Activated B cell treated with CpG ODN at 0.5 μM for 24 hours (primary cell): Measurements from ENCODE around the gene RIMBP2. TPM values are rescaled to one million over a fixed set of nuclear protein-coding genes. Genes with fewer than 3 reads are reported as not detected.

Experiments used
- ATAC-seq: fragments of 200-7000 bp; cut with Tn5 transposase; one replicate; pipeline ENCODE4 v1.10.0; 2021; ENCODE audit warnings: low read depth, mild to moderate bottlenecking, moderate library complexity
- CTCF ChIA-PET: fragments of 350-600 bp; sonication (Branson Sonifier 250); formaldehyde crosslinking; loops from one replicate; lab custom pipeline; 2021; ENCODE audit warnings: antibody characterized with exemption; lab: Charles Lee
- POLR2A ChIA-PET: fragments of 350-600 bp; sonication (Branson Sonifier 250); formaldehyde crosslinking; loops from one replicate; lab custom pipeline; 2021; ENCODE audit warnings: antibody characterized with exemption; lab: Charles Lee
- DNase-seq: peaks from one replicate; pipeline ENCODE4 v3.0.0; 2022
- H3K27ac Mint-ChIP-seq: one replicate; pipeline ENCODE4 v1.8.0; 2020; ENCODE audit warnings: mixed read lengths
- H3K27me3 Mint-ChIP-seq: one replicate; pipeline ENCODE4 v1.8.0; 2021; ENCODE audit warnings: mixed read lengths
- H3K36me3 Mint-ChIP-seq: one replicate; pipeline ENCODE4 v1.8.0; 2021; ENCODE audit warnings: low read depth, mixed read lengths
- H3K4me1 Mint-ChIP-seq: one replicate; pipeline ENCODE4 v1.8.0; 2021; ENCODE audit warnings: mixed read lengths
- H3K4me3 Mint-ChIP-seq: one replicate; pipeline ENCODE4 v1.8.0; 2020; ENCODE audit warnings: mild to moderate bottlenecking, mixed read lengths
- H3K9me3 Mint-ChIP-seq: one replicate; pipeline ENCODE4 v1.8.0; 2020; ENCODE audit warnings: mixed read lengths
- CTCF ChIP-seq: fragments of 200-600 bp; IDR thresholded peaks from one replicate; pipeline ENCODE4 v1.8.0; 2022; ENCODE audit warnings: antibody characterized with exemption, mild to moderate bottlenecking
- intact Hi-C: fragments of 100-400 bp; cut with micrococcal nuclease; formaldehyde crosslinking; loops from one replicate; pipeline ENCODE4 v1.15.1; 2024
- total RNA-seq: library from RNA; stranded (reverse); gene quantifications from 2 replicates; pipeline ENCODE4 v1.2.3, GENCODE V29; 2022

The RIMBP2 gene
- total RNA-seq, 1 donor from 2014 or later = not detected

DNA sequence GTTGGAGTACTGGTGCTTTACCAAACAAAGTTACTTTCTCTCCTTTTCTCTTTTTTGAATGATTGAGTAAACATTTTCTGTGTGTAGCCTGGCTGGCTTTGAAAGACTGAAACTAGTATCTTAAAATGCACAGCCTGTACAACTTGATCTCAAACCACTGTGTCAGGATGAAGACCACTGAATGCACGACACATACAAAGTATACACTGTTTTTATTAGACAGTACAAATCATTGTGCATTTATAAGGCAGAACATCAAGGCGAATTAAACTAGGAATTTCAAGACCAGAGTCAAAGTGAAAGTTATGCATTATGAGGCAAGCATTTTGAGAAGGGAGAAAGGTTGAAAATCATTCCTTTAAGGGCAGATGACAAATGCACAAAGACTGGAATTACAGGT lies 319.4 kb downstream of the RIMBP2 start:
- no peaks in the 10 kb centered on the region for H3K36me3 Mint-ChIP-seq
- POLR2A ChIA-PET = no interaction called here
- H3K27me3 Mint-ChIP-seq = no peaks in the 10 kb centered on the region
- peaks cover 2% of the 10 kb centered on the region for H3K9me3 Mint-ChIP-seq
- TF ChIP-seq CTCF = no peak
- H3K4me3 Mint-ChIP-seq = no peak overlapping the region
- intact Hi-C loops = no loop called here
- H3K27ac Mint-ChIP-seq = no peak overlapping the region
- no peaks in the 10 kb centered on the region for H3K4me1 Mint-ChIP-seq
- ATAC-seq (no peak), DNase-seq (no peak)
- CTCF ChIA-PET = no interaction called here

DNA sequence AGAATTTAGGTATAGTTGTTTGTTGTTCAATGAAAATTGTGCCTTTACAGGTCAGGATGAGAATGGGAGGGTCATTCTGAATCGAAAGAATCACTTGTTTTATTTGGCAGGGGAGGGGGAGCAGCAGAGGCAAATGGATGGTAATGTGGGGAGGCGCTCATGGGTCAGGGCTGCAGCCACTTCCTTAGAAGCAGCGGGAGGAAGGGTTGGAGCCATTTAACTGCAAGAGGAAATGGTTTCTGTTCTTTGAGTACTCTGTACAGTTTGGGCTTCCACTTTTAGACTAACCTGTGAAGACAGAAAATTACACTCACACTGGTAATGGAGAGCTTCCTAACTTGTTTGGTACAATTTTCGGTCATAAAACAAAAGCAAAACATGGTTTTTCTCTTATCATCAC lies 321.2 kb downstream of the RIMBP2 start:
- no peaks in the 10 kb centered on the region for H3K36me3 Mint-ChIP-seq
- H3K4me3 Mint-ChIP-seq = no peak overlapping the region

DNA sequence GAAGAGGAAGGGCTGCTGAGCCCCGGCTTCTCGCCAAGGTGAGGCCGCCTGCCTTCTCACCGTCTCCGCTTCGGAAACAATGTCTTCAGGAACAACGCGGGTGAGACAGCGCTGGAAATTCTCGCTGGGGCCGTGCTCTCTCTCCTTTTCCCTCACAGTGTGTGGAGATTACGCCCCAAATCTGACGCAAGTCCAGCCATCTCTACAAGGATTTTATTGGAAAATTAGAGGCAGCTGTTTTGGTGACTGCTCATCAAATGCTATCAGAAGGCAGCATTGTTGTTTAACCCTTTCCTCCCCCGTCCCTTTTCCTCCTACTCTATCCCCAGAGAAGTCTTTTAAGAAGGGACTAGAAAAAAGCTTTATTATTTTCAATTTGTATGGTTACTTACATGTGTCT lies 324.9 kb downstream of the RIMBP2 start:
- Mint-ChIP-seq H3K4me3 (no peak overlapping the region), H3K4me1 (no peaks in the 10 kb centered on the region), H3K27me3 (no peaks in the 10 kb centered on the region), H3K36me3 (no peaks in the 10 kb centered on the region), H3K27ac (no peak overlapping the region), H3K9me3 (peaks cover 8% of the 10 kb centered on the region)
- ChIA-PET POLR2A (no interaction called here), CTCF (no interaction called here)
- no peak for TF ChIP-seq CTCF
- ATAC-seq (no peak), DNase-seq (no peak)
- intact Hi-C loops = no loop called here

More for the DNA sequence above, 321.2 kb downstream of the RIMBP2 start:
- Mint-ChIP-seq H3K27me3 (no peaks in the 10 kb centered on the region), H3K9me3 (peaks cover 3% of the 10 kb centered on the region), H3K4me1 (no peaks in the 10 kb centered on the region), H3K27ac (no peak overlapping the region)
- ATAC-seq = no peak
- no peak for TF ChIP-seq CTCF
- ChIA-PET POLR2A (no interaction called here), CTCF (no interaction called here)
- intact Hi-C loops = no loop called here
- no peak for DNase-seq

GRCh38 chr12:130385193-130385592 lies 330.9 kb downstream of the RIMBP2 start:
- POLR2A ChIA-PET = no interaction called here
- H3K4me3 Mint-ChIP-seq = no peak overlapping the region
- intact Hi-C loops = no loop called here
- no peaks in the 10 kb centered on the region for H3K4me1 Mint-ChIP-seq
- H3K27ac Mint-ChIP-seq = no peak overlapping the region
- CTCF ChIA-PET = no interaction called here
- H3K36me3 Mint-ChIP-seq = no peaks in the 10 kb centered on the region
- no peak for TF ChIP-seq CTCF
- peaks cover 7% of the 10 kb centered on the region for H3K9me3 Mint-ChIP-seq
- H3K27me3 Mint-ChIP-seq = no peaks in the 10 kb centered on the region
- ATAC-seq = no peak
- DNase-seq = no peak

DNA sequence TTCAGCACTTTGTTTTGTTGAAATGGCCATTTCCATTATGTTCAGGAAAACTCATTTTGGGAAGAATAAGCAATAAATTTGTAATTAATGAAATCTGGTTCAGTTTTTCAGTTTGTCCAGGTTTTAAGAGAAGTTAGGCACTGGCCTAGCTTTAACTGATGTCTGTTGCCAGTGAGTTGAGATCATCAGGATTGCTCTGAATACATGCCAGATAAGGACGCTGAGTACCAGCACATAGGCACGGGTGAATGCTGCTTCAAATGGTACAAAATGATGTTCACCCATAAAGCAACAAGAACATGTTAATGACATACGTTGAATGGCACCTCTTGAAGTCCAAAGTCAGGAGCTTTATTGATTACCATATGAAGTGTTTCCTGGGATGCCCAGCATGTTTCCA lies 331.9 kb downstream of the RIMBP2 start:
- Mint-ChIP-seq H3K4me1 (no peaks in the 10 kb centered on the region), H3K27me3 (no peaks in the 10 kb centered on the region), H3K36me3 (no peaks in the 10 kb centered on the region), H3K9me3 (peaks cover 5% of the 10 kb centered on the region), H3K4me3 (no peak overlapping the region), H3K27ac (no peak overlapping the region)
- DNase-seq (no peak), ATAC-seq (no peak)
- CTCF ChIA-PET = no interaction called here
- no peak for TF ChIP-seq CTCF
- POLR2A ChIA-PET = no interaction called here
- intact Hi-C loops = no loop called here
